PC-9 (cell line): ENCODE measurements around the gene IGLL5.

Source experiments
- CTCF ChIP-seq: fragments of 200-600 bp; sonication (generic); conservative IDR thresholded peaks from 2 replicates; pipeline ENCODE4 v1.6.1; 2017; ENCODE audit warnings: mixed run types, antibody characterized with exemption, mild to moderate bottlenecking, moderate library complexity
- EZH2 ChIP-seq: fragments of 200-600 bp; sonication (generic); IDR thresholded peaks from 2 replicates; pipeline ENCODE4 v1.8.0; 2017; ENCODE audit warnings: antibody characterized with exemption, low read depth

GRCh38 chr22:22851969-22852368 lies 35.6 kb upstream of the IGLL5 start:
- TF ChIP-seq CTCF (no peak), EZH2 (no peak)
